ENCODE results near the gene REXO5.

- TF ChIP-seq REST (IDR thresholded peaks at IDR 0.05; ENCODE audit: insufficient read depth in 1 of 2, low read depth in 2 of 2, low read length in 2 of 2), result no peak
- no peak for TF ChIP-seq TAF1 (IDR thresholded peaks at IDR 0.05; ENCODE audit: borderline replicate concordance, insufficient read depth, low read length)
- no peak for TF ChIP-seq POLR2AphosphoS5 (IDR thresholded peaks at IDR 0.05; ENCODE audit: low read depth, low read length)
- no peak for TF ChIP-seq SIN3A (IDR thresholded peaks at IDR 0.05; ENCODE audit: borderline replicate concordance, insufficient read depth, low read length)
Measured at GRCh38 chr16:20781697-20782096, 24.6 kb upstream of the REXO5 start.

Data from PFSK-1 (cell line).